Measurements from ENCODE around the gene MTFR1L.

The MTFR1L gene

GRCh38 chr1:25797939-25798338 lies 21.8 kb upstream of the MTFR1L start:
- H3K4me3 ChIP-seq (replicated peaks in 1 of 2; ENCODE audit: low read depth in 2 of 2, low read length in 2 of 2): no peak overlapping the region
- peak; percentile 42 for DNase-seq (ENCODE audit: low read depth in 2 of 2)
- peak; percentile 54 for TF ChIP-seq CTCF (IDR thresholded peaks at IDR 0.05; ENCODE audit: low read depth, low read length)

- no peak for TF ChIP-seq CTCF (IDR thresholded peaks at IDR 0.05; ENCODE audit: low read depth, low read length)
These were observed 20.9 kb upstream of the MTFR1L start for GRCh38 chr1:25798666-25799351.

GRCh38 chr1:25799352-25799934 lies 20.3 kb upstream of the MTFR1L start:
- TF ChIP-seq CTCF (IDR thresholded peaks at IDR 0.05; ENCODE audit: low read depth, low read length): no peak
- H3K4me3 ChIP-seq (replicated peaks in 1 of 2; ENCODE audit: low read depth in 2 of 2, low read length in 2 of 2): peak overlapping the region; percentile 50 to 63
- no peak for DNase-seq (ENCODE audit: low read depth in 2 of 2)

More at GRCh38 chr1:25798666-25799351, 20.9 kb upstream of the MTFR1L start:
- no peak overlapping the region for H3K4me3 ChIP-seq (replicated peaks in 1 of 2; ENCODE audit: low read depth in 2 of 2, low read length in 2 of 2)
- DNase-seq (ENCODE audit: low read depth in 2 of 2): no peak

- TF ChIP-seq CTCF (IDR thresholded peaks at IDR 0.05; ENCODE audit: low read depth, low read length): no peak
- DNase-seq (ENCODE audit: low read depth in 2 of 2): peak in 1 of 2 donors; percentile 75
- H3K4me3 ChIP-seq (replicated peaks in 1 of 2; ENCODE audit: low read depth in 2 of 2, low read length in 2 of 2): peak within 1 kb of the TSS; percentile 63 to 67
These were observed 19.6 kb upstream of the MTFR1L start, which contains the start of gene SELENON for GRCh38 chr1:25799935-25800702. Gene SELENON, plus strand, starts transcription at chr1:25800193. Its CDS starts 38 bp downstream, at chr1:25800231.

- TF ChIP-seq CTCF (IDR thresholded peaks at IDR 0.05; ENCODE audit: low read depth, low read length): no peak
- DNase-seq (ENCODE audit: low read depth in 2 of 2): no peak
- peak overlapping the region; percentile 63 to 67 for H3K4me3 ChIP-seq (replicated peaks in 1 of 2; ENCODE audit: low read depth in 2 of 2, low read length in 2 of 2)
These were observed 18.9 kb upstream of the MTFR1L start for GRCh38 chr1:25800703-25801377.

- TF ChIP-seq CTCF (IDR thresholded peaks at IDR 0.05; ENCODE audit: low read depth, low read length): no peak
- H3K4me3 ChIP-seq (replicated peaks in 1 of 2; ENCODE audit: low read depth in 2 of 2, low read length in 2 of 2): no peak overlapping the region
- DNase-seq (ENCODE audit: low read depth in 2 of 2): no peak
These were observed 16.8 kb upstream of the MTFR1L start for GRCh38 chr1:25802915-25803314.

Measured in cardiac fibroblast (primary cell).